Measurements from ENCODE around the gene PAK3.

The PAK3 gene

GRCh38 chrX:111095974-111096895 lies at the start of gene PAK3:
Gene PAK3 (plus strand): TSS chrX:111096191. CDS start chrX:111123104, 26,913 bp downstream.
- H3K79me2 ChIP-seq (ENCODE audit: low read length) = no peaks in the 10 kb centered on the region
- peak within 1 kb of the TSS; percentile 59 for H2AFZ ChIP-seq (ENCODE audit: low read length)
- no peaks in the 10 kb centered on the region for H3K4me1 ChIP-seq (ENCODE audit: low read length)
- peak within 1 kb of the TSS; percentile 64 for H3K4me2 ChIP-seq (ENCODE audit: low read depth, low read length)
- H3F3A ChIP-seq (ENCODE audit: insufficient read depth, low read length) = no peaks in the 10 kb centered on the region
- no peak within 1 kb of the TSS for H3K27ac ChIP-seq (ENCODE audit: low read length)
- TF ChIP-seq EZH2phosphoT487 (IDR thresholded peaks at IDR 0.05; ENCODE audit: low read length) (no peak), CTCF (IDR thresholded peaks at IDR 0.05; ENCODE audit: low read length) (no peak), EZH2 (optimal IDR thresholded peaks at IDR 0.05; ENCODE audit: low read depth, low read length) (no peak)
- H3K27me3 ChIP-seq (replicated peaks; ENCODE audit: insufficient read depth, low read length) = no peaks in the 10 kb centered on the region
- no peaks in the 10 kb centered on the region for H4K20me1 ChIP-seq (ENCODE audit: insufficient read depth, low read length)
- no peaks in the 10 kb centered on the region for H3K36me3 ChIP-seq (replicated peaks; ENCODE audit: insufficient read depth, low read length)
- peak within 1 kb of the TSS; percentile 64 for H3K4me3 ChIP-seq (ENCODE audit: low read length)
- no peak within 1 kb of the TSS; the same call in 1 of the 2 replicates for H3K9ac ChIP-seq (ENCODE audit: low read length)
- H3K9me3 ChIP-seq (replicated peaks; ENCODE audit: insufficient read depth, low read length) = no peaks in the 10 kb centered on the region
- peak; percentile 15 for DNase-seq
- no peaks in the 10 kb centered on the region; the same call in 1 of the 2 replicates for H3K9me2 ChIP-seq (replicated peaks; ENCODE audit: insufficient read depth, low read length)

DNA sequence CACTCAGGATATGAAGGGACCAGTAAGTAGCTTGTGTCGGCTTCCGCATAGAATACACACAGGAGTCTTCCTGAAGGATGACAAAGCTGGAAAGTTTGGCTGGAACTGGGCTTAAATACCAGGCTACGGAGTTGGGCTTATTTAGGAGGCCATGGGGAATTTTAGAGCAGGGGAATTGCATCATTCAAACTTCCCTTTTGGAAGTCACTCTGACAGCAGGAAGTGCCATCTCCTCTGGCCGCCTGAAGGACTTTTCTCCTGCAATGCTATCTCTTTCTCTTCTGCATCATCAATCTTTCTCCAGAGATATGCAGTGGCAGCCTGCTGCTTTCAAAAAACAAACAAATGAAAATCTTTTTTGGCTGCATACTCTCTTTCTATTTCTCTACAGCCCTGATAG lies 48.4 kb upstream of the PAK3 start:
- Histone ChIP-seq H4K20me1 (ENCODE audit: insufficient read depth, low read length) (no peaks in the 10 kb centered on the region), H3K36me3 (replicated peaks; ENCODE audit: insufficient read depth, low read length) (no peaks in the 10 kb centered on the region), H3F3A (ENCODE audit: insufficient read depth, low read length) (no peaks in the 10 kb centered on the region), H3K9me2 (replicated peaks; ENCODE audit: insufficient read depth, low read length) (no peaks in the 10 kb centered on the region), H3K9me3 (replicated peaks; ENCODE audit: insufficient read depth, low read length) (no peaks in the 10 kb centered on the region), H3K4me3 (ENCODE audit: low read length) (no peak overlapping the region), H3K27me3 (replicated peaks; ENCODE audit: insufficient read depth, low read length) (no peaks in the 10 kb centered on the region), H3K4me2 (ENCODE audit: low read depth, low read length) (no peak overlapping the region), H3K79me2 (ENCODE audit: low read length) (no peaks in the 10 kb centered on the region), H3K9ac (ENCODE audit: low read length) (no peak overlapping the region), H3K4me1 (ENCODE audit: low read length) (no peaks in the 10 kb centered on the region), H2AFZ (ENCODE audit: low read length) (no peak overlapping the region), H3K27ac (ENCODE audit: low read length) (no peak overlapping the region)
- TF ChIP-seq EZH2 (optimal IDR thresholded peaks at IDR 0.05; ENCODE audit: low read depth, low read length) = no peak
- no peak for DNase-seq

DNA sequence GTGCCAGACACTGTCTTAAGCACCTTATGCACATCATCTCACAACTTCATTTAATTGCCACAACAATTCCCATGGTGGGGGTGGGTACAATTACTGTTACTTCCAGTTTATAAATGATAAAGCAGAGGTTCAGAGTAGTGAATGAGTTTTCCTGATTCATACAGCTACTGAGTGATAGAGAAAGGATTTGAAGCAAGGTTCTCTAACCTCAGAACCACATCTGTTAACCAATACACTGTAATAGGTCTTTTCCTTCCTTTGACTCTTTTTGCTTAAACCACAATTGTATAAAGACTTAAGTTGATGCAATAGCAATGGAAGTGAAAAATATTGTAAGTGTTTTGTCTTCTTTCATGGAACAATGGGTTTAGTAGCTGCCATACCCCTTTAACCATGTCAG lies 43.5 kb upstream of the PAK3 start:
- Histone ChIP-seq H3F3A (ENCODE audit: insufficient read depth, low read length) (no peaks in the 10 kb centered on the region), H2AFZ (ENCODE audit: low read length) (no peak overlapping the region), H3K9me3 (replicated peaks; ENCODE audit: insufficient read depth, low read length) (no peaks in the 10 kb centered on the region), H3K27ac (ENCODE audit: low read length) (no peak overlapping the region), H3K79me2 (ENCODE audit: low read length) (no peaks in the 10 kb centered on the region), H4K20me1 (ENCODE audit: insufficient read depth, low read length) (no peaks in the 10 kb centered on the region), H3K27me3 (replicated peaks; ENCODE audit: insufficient read depth, low read length) (no peaks in the 10 kb centered on the region), H3K36me3 (replicated peaks; ENCODE audit: insufficient read depth, low read length) (no peaks in the 10 kb centered on the region), H3K4me3 (ENCODE audit: low read length) (no peak overlapping the region), H3K9me2 (replicated peaks; ENCODE audit: insufficient read depth, low read length) (no peaks in the 10 kb centered on the region), H3K9ac (ENCODE audit: low read length) (no peak overlapping the region), H3K4me2 (ENCODE audit: low read depth, low read length) (no peak overlapping the region), H3K4me1 (ENCODE audit: low read length) (no peaks in the 10 kb centered on the region)
- no peak for TF ChIP-seq EZH2phosphoT487 (IDR thresholded peaks at IDR 0.05; ENCODE audit: low read length)
- TF ChIP-seq CTCF (IDR thresholded peaks at IDR 0.05; ENCODE audit: low read length) = no peak
- TF ChIP-seq EZH2 (optimal IDR thresholded peaks at IDR 0.05; ENCODE audit: low read depth, low read length) = no peak
- no peak for DNase-seq
